GM12874 (cell line): ENCODE measurements around the gene WDR70.

Experiments
- TF ChIP-seq, protein P1 (sequence below): IDR thresholded peaks from 2 replicates; pipeline ENCODE4 v1.5.1; 2011; ENCODE audit warnings: low read depth, mild to moderate bottlenecking, control low read depth, low read length, moderate library complexity; ENCODE audit not compliant: insufficient read depth

The WDR70 gene

DNA sequence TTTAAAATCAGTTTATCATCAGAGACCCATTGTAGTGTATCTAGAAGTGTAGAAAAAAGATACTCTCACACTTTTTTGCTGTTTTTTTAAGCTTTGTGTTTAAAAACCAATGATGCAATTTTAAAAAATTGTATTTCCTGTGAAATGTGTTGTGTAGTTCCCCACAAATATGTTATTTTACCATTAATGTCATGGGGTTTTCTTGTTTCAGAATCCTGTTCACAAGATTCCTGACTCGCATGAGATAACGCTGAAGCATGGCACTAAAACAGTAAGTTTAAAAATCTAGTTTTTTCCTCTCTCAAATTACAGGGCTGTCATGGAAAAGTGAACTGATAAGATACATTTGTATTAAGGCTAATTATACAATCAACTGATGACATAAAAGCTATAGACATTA is 58.6 kb downstream of the WDR70 start:
- TF ChIP-seq, protein P1, sequence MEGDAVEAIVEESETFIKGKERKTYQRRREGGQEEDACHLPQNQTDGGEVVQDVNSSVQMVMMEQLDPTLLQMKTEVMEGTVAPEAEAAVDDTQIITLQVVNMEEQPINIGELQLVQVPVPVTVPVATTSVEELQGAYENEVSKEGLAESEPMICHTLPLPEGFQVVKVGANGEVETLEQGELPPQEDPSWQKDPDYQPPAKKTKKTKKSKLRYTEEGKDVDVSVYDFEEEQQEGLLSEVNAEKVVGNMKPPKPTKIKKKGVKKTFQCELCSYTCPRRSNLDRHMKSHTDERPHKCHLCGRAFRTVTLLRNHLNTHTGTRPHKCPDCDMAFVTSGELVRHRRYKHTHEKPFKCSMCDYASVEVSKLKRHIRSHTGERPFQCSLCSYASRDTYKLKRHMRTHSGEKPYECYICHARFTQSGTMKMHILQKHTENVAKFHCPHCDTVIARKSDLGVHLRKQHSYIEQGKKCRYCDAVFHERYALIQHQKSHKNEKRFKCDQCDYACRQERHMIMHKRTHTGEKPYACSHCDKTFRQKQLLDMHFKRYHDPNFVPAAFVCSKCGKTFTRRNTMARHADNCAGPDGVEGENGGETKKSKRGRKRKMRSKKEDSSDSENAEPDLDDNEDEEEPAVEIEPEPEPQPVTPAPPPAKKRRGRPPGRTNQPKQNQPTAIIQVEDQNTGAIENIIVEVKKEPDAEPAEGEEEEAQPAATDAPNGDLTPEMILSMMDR: no peak

DNA sequence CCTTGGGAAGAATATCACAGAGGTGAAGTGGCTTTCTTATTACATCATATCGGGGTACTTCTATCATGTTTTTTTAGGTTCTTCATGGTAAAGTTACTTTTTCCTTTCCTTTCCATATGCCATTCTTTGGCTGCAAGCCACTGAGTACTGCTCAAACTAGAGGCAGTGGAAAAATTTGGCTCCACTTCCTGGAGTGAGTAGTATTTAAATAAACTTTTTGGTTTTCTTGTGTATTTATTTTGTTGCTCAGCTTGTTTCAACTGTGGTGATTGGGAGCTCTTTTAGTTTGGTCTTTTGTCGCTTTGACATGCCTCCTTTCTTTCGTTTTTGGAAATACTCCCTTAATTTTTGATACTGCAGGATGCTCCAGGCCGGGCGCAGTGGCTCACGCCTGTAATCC is 69.8 kb downstream of the WDR70 start:
- TF ChIP-seq, protein P1: no peak

DNA sequence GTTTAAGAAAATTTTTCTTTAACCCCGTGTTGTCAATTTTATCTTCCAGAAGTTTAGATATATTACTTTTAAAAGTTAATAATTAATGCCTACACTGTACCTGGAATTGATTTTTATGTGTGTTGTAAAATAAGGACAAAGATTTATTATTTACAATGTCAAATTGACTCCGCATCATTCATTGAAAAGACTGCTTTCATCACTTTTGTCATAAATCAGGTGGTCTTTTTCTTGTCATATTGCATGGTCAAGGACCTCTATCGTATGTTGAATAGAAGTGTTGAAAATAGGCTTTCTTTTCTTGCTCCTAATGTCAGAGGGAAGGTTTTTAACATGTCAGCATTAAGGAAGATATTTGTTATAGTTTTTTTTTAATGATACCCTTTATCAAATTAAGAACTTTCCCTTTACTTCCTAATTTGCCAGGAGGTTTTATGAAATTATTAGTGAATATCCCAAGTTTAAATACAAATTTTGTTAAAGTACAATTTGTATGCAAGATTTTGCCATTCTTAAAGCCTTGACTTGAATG is 92.6 kb downstream of the WDR70 start:
- TF ChIP-seq, protein P1: no peak

GRCh38 chr5:37477426-37477825 is 98.3 kb downstream of the WDR70 start:
- TF ChIP-seq, protein P1: no peak

DNA sequence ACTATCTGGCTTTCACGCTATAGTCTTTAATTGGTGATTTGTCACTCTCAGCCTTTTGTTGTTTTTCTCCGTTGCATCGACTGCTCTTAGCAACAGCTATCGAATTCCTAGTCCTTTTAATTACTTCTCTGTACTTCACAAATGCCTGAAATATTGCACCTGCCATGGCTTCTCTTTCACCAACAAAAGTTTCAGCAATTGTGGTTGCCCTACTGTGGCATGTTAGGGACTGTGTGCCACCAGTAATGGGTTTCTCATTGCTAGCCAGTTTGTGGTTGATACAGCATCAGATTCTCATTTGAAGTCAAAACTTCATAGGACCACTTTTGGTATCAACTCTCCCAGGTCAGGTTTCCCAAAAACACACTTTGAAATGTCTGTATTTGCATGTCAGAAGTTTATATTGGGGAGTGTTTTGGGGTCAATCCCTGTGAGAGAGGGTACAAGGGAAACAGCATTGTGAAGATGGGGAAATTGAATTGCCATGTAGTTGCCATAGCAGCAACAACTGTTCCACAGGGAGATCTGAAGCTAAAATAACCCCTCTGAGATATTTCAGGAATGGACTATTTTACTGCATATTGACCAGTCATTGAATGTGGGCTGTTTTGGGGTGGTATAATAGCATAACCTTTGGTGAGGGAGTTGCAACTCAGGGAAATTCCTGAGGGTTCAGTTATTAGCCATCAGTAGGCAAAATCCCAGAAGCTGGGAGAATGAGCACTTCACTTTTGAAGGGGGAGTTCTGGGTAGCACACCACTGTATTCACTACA is 99.2 kb downstream of the WDR70 start:
- TF ChIP-seq, protein P1: no peak

DNA sequence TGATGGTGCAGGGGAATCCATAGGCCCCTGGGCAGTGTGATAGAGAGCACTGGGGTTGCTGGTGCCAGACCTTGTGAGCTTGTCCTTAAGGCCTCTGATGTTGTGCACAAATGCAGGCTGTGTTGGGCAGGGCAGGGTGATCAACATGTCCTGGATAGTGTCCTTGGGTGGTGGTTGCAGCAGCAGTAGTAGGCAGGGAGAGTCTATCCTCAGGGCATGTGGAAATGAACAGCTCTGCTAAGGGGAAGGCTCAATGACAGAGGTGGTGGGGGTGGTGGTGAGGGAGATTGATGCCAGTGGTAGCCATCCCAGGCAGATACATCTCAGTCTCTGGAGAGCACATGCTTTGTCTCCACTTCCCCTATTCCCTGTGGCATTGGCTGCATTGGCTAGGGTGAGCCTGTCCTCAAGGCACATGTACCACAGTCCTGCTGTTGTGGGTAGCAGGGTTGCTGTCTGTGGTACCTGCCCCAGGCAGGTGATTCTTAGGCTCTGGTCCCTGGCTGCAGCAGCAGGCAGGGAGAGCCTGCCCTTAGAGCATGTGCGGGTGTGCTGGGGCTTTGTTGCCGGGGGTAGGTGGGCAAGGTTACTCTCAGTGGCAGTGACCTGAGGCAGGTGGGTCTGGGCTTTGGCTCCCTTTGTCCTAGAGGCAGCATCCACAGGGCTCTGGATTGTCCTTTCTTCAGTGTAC is 111.1 kb downstream of the WDR70 start:
- TF ChIP-seq, protein P1: no peak

DNA sequence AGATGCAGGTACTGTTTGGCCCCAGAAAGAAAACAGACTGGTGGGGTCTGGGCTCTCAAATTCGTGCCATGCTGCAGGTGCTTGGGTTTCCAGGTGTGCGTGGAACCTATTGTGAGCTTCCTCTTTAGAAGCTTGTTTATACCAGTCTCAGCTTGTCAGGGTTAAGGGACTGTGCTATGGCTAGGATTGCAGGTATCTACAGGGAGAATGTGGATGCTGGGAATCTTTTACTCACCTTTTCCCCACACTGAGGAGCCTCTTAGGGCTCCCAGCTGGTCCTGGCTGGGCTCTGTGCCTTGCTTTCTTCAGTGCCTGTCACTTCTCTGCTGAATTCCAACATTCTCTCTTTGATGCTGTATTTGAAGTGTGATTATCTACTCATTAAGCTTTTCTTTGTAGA is 111.8 kb downstream of the WDR70 start:
- TF ChIP-seq, protein P1: no peak
